ENCODE data around the gene FEN1.

GRCh38 chr11:61815790-61816735 lies 23.4 kb downstream of the FEN1 start:
- TF ChIP-seq, protein P1, sequence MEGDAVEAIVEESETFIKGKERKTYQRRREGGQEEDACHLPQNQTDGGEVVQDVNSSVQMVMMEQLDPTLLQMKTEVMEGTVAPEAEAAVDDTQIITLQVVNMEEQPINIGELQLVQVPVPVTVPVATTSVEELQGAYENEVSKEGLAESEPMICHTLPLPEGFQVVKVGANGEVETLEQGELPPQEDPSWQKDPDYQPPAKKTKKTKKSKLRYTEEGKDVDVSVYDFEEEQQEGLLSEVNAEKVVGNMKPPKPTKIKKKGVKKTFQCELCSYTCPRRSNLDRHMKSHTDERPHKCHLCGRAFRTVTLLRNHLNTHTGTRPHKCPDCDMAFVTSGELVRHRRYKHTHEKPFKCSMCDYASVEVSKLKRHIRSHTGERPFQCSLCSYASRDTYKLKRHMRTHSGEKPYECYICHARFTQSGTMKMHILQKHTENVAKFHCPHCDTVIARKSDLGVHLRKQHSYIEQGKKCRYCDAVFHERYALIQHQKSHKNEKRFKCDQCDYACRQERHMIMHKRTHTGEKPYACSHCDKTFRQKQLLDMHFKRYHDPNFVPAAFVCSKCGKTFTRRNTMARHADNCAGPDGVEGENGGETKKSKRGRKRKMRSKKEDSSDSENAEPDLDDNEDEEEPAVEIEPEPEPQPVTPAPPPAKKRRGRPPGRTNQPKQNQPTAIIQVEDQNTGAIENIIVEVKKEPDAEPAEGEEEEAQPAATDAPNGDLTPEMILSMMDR (IDR thresholded peaks at IDR 0.05; ENCODE audit: low read depth, low read length, poor library complexity, severe bottlenecking) = no peak
- TF ChIP-seq EZH2phosphoT487 (IDR thresholded peaks at IDR 0.05; ENCODE audit: borderline replicate concordance, low read length) = no peak
